C4-2B (cell line): ENCODE results near the gene ROR2.

Source experiments
- H3K27ac ChIP-seq: fragments of 450-650 bp; 2 replicates; pipeline ENCODE4 v1.5.1; 2017
- CTCF ChIP-seq: fragments of 450-650 bp; conservative IDR thresholded peaks from 2 replicates; pipeline ENCODE4 v1.5.1; 2017; ENCODE audit warnings: mild to moderate bottlenecking
- ZFX ChIP-seq: fragments of 450-650 bp; IDR thresholded peaks from 2 replicates; pipeline ENCODE4 v1.6.1; 2017

Gene ROR2

GRCh38 chr9:91755761-91756509 is 194.1 kb downstream of the ROR2 start:
- H3K27ac ChIP-seq, result no peak overlapping the region

GRCh38 chr9:91753711-91754110 is 196.3 kb downstream of the ROR2 start:
- no peak overlapping the region for H3K27ac ChIP-seq
- no peak for TF ChIP-seq ZFX
- TF ChIP-seq CTCF, result no peak

More at GRCh38 chr9:91755761-91756509, 194.1 kb downstream of the ROR2 start:
- no peak for TF ChIP-seq CTCF
- no peak for TF ChIP-seq ZFX

GRCh38 chr9:91751922-91752321 is 198.1 kb downstream of the ROR2 start:
- no peak for TF ChIP-seq ZFX
- TF ChIP-seq CTCF, result no peak
- H3K27ac ChIP-seq, result no peak overlapping the region

- H3K27ac ChIP-seq, result no peak overlapping the region
- no peak for TF ChIP-seq ZFX
- peak; percentile 31 for TF ChIP-seq CTCF
These were observed 199.7 kb downstream of the ROR2 start for GRCh38 chr9:91750343-91750742.

- TF ChIP-seq ZFX (no peak), CTCF (no peak)
- no peak overlapping the region for H3K27ac ChIP-seq
These were observed 203.1 kb downstream of the ROR2 start for GRCh38 chr9:91746904-91747303.

GRCh38 chr9:91746357-91746756 is 203.7 kb downstream of the ROR2 start:
- no peak overlapping the region for H3K27ac ChIP-seq

GRCh38 chr9:91744114-91744513 is 205.9 kb downstream of the ROR2 start:
- no peak overlapping the region for H3K27ac ChIP-seq
- no peak for TF ChIP-seq CTCF
- no peak for TF ChIP-seq ZFX

More at GRCh38 chr9:91746357-91746756, 203.7 kb downstream of the ROR2 start:
- no peak for TF ChIP-seq CTCF
- no peak for TF ChIP-seq ZFX
